GM12892 (cell line): ENCODE data around the gene THOC2.
"Not testable (repeated sequence)": the region's sequence is repeated elsewhere in the genome, so short reads cannot be mapped to it uniquely, and the experiment has no call there.

Experiments used
- DNase-seq: peaks from one replicate; pipeline ENCODE4 v3.0.0; 2011; ENCODE audit not compliant: insufficient read length
- FAIRE-seq: peaks from 2 replicates; lab custom pipeline; 2011; peaks lifted over from hg19 to GRCh38; lab: Jason Lieb, UNC
- POLR2A ChIP-seq: IDR thresholded peaks from 2 replicates; pipeline ENCODE4 v1.6.1; 2011; ENCODE audit warnings: low read depth, low read length, control low read depth
- POLR2AphosphoS5 ChIP-seq: IDR thresholded peaks from 2 replicates; pipeline ENCODE4 v1.6.1; 2011; ENCODE audit warnings: low read depth, low read length, control low read depth
- TAF1 ChIP-seq: IDR thresholded peaks from 2 replicates; pipeline ENCODE4 v1.6.1; 2011; ENCODE audit warnings: low read depth, mild to moderate bottlenecking, control low read depth, low read length, borderline replicate concordance

THOC2 gene

GRCh38 chrX:123695242-123695641 lies 37.6 kb downstream of the THOC2 start:
- no peak for TF ChIP-seq POLR2AphosphoS5
- no peak for TF ChIP-seq TAF1
- TF ChIP-seq POLR2A: no peak
- FAIRE-seq (no peak), DNase-seq (no peak)

GRCh38 chrX:123691776-123692175 lies 41.1 kb downstream of the THOC2 start:
- no peak for DNase-seq
- FAIRE-seq: no peak
- no peak for TF ChIP-seq POLR2A
- TF ChIP-seq TAF1: no peak
- TF ChIP-seq POLR2AphosphoS5: no peak

GRCh38 chrX:123688524-123688923 lies 44.3 kb downstream of the THOC2 start:
- no peak for FAIRE-seq
- DNase-seq: no peak
- TF ChIP-seq POLR2AphosphoS5: no peak
- no peak for TF ChIP-seq POLR2A
- no peak for TF ChIP-seq TAF1

GRCh38 chrX:123685232-123685631 lies 47.6 kb downstream of the THOC2 start:
- no peak for FAIRE-seq
- TF ChIP-seq POLR2A (no peak), TAF1 (no peak), POLR2AphosphoS5 (no peak)
- no peak for DNase-seq

GRCh38 chrX:123682186-123682585 lies 50.7 kb downstream of the THOC2 start:
- TF ChIP-seq POLR2A: no peak
- TF ChIP-seq POLR2AphosphoS5: no peak
- no peak for TF ChIP-seq TAF1
- DNase-seq: no peak
- no peak for FAIRE-seq

- DNase-seq, FAIRE-seq: not testable (repeated sequence)
Observed at GRCh38 chrX:123679733-123680460, 53.0 kb downstream of the THOC2 start.

- no peak for TF ChIP-seq POLR2A
- TF ChIP-seq TAF1: no peak
- TF ChIP-seq POLR2AphosphoS5: no peak
- no peak for DNase-seq
- no peak for FAIRE-seq
Observed at GRCh38 chrX:123675154-123675553, 57.7 kb downstream of the THOC2 start.

- FAIRE-seq (no peak), DNase-seq (no peak)
Observed at GRCh38 chrX:123673813-123674212, 59.0 kb downstream of the THOC2 start.

GRCh38 chrX:123665197-123665596 lies 67.7 kb downstream of the THOC2 start:
- TF ChIP-seq TAF1 (no peak), POLR2AphosphoS5 (no peak), POLR2A (no peak)
- no peak for FAIRE-seq

More at GRCh38 chrX:123673813-123674212, 59.0 kb downstream of the THOC2 start:
- TF ChIP-seq TAF1 (no peak), POLR2A (no peak), POLR2AphosphoS5 (no peak)

GRCh38 chrX:123664467-123665167 lies 68.2 kb downstream of the THOC2 start:
- not testable (repeated sequence) for DNase-seq

More at GRCh38 chrX:123665197-123665596, 67.7 kb downstream of the THOC2 start:
- DNase-seq: no peak

GRCh38 chrX:123663720-123664119 lies 69.1 kb downstream of the THOC2 start:
- DNase-seq, FAIRE-seq: not testable (repeated sequence)

More at GRCh38 chrX:123664467-123665167, 68.2 kb downstream of the THOC2 start:
- not testable (repeated sequence) for FAIRE-seq

- not testable (repeated sequence) for DNase-seq, FAIRE-seq
Observed at GRCh38 chrX:123656507-123656906, 76.3 kb downstream of the THOC2 start.

- not testable (repeated sequence) for FAIRE-seq, DNase-seq
Observed at GRCh38 chrX:123648811-123649181, 84.1 kb downstream of the THOC2 start.
